Measurements from ENCODE around the gene ITGB3. TPM values are rescaled to one million over a fixed set of nuclear protein-coding genes. Genes with fewer than 3 reads are reported as not detected.
A peak's percentile ranks its signal among the peaks of the same experiment; 100 is the strongest.

Gene ITGB3
- total RNA-seq, 4 donors from 2014 or later = 102 to 260 (median 149) TPM

DNA sequence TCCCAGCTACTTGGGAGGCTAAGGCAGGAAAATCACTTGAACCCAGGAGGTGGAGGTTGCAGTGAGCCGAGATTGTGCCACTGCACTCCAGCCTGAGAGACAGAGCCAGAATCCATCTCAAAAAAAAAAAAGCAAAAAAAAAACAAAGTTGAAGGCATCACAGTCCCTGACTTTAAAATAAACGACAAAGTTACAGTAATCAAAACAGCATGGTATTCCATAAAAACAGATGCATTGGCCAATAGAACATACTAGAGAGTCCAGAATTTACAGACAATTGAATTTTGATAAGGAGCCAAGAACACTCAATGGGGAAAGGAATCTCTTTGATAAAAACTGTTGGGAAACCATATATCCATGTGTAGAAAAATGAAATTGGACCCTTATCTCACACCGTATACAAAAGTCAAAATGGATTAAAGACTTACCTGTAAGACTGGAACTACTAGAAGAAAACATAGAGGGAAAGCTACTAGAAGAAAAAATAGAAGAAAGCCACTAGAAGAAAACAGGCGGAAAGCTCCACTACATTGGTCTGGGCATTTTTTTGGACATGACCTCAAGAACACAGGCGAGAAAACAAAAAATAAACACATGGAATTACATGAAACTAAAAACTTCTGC lies 67.4 kb downstream of the ITGB3 start:
- Histone ChIP-seq H3K4me3 (replicated peaks in 1 of 3) (no peak overlapping the region), H3K27ac (no peak overlapping the region), H3K36me3 (no peaks in the 10 kb centered on the region), H3K4me1 (peaks cover 0 to 6% of the 10 kb centered on the region in 2 donors), H3K9me3 (no peaks in the 10 kb centered on the region), H3K27me3 (no peaks in the 10 kb centered on the region)
- 77 to 85% methylated on average over 5 of the region's 5 CpGs for WGBS, 2 donors
- DNase-seq = no peak
- TF ChIP-seq, protein P1, sequence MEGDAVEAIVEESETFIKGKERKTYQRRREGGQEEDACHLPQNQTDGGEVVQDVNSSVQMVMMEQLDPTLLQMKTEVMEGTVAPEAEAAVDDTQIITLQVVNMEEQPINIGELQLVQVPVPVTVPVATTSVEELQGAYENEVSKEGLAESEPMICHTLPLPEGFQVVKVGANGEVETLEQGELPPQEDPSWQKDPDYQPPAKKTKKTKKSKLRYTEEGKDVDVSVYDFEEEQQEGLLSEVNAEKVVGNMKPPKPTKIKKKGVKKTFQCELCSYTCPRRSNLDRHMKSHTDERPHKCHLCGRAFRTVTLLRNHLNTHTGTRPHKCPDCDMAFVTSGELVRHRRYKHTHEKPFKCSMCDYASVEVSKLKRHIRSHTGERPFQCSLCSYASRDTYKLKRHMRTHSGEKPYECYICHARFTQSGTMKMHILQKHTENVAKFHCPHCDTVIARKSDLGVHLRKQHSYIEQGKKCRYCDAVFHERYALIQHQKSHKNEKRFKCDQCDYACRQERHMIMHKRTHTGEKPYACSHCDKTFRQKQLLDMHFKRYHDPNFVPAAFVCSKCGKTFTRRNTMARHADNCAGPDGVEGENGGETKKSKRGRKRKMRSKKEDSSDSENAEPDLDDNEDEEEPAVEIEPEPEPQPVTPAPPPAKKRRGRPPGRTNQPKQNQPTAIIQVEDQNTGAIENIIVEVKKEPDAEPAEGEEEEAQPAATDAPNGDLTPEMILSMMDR (IDR thresholded peaks at IDR 0.05) = no peak
- TF ChIP-seq POLR2A (IDR thresholded peaks at IDR 0.05) = no peak
- intact Hi-C loops (cut with DNase I) = no loop called here

- Histone ChIP-seq H3K4me3 (replicated peaks in 1 of 3) (peak within 1 kb of the TSS; percentile 22 to 63 (median 59)), H3K9me3 (no peaks in the 10 kb centered on the region), H3K27ac (peak within 1 kb of the TSS; percentile 93 to 98 (median 95)), H3K4me1 (peaks cover 0 to 6% of the 10 kb centered on the region in 2 donors), H3K36me3 (no peaks in the 10 kb centered on the region), H3K27me3 (no peaks in the 10 kb centered on the region)
- peak; percentile 91 to 93 for DNase-seq
- WGBS, 2 donors = 2% methylated on average over 39 to 43 of the region's 72 CpGs
- intact Hi-C loops (cut with DNase I) = no loop called here
- TF ChIP-seq, protein P1 (IDR thresholded peaks at IDR 0.05) = peak in 3 of 6 experiments; percentile 19 to 38 (median 34)
- TF ChIP-seq POLR2A (IDR thresholded peaks at IDR 0.05) = peak; percentile 92 to 99
Measured at GRCh38 chr17:47323382-47324223, 70.0 kb downstream of the ITGB3 start, which contains the start of gene EFCAB13. Gene EFCAB13, plus strand, starts transcription at chr17:47323955. Its CDS starts 4,399 bp downstream, at chr17:47328354.

- no peaks in the 10 kb centered on the region for H3K9me3 ChIP-seq
- H3K27me3 ChIP-seq = no peaks in the 10 kb centered on the region
- intact Hi-C loops (cut with DNase I) = no loop called here
- peak; percentile 61 to 76 for DNase-seq
- peak overlapping the region; percentile 22 to 63 (median 59) for H3K4me3 ChIP-seq (replicated peaks in 1 of 3)
- 11 to 29% methylated on average over 28 of the region's 28 CpGs for WGBS, 2 donors
- TF ChIP-seq POLR2A (IDR thresholded peaks at IDR 0.05) = no peak
- TF ChIP-seq, protein P1 (IDR thresholded peaks at IDR 0.05) = no peak
- peaks cover 0 to 2% of the 10 kb centered on the region in 2 donors for H3K36me3 ChIP-seq
- peak overlapping the region; percentile 93 to 98 (median 95) for H3K27ac ChIP-seq
- peaks cover 0 to 6% of the 10 kb centered on the region in 2 donors for H3K4me1 ChIP-seq
Measured at GRCh38 chr17:47324224-47325020, 70.8 kb downstream of the ITGB3 start.

DNA sequence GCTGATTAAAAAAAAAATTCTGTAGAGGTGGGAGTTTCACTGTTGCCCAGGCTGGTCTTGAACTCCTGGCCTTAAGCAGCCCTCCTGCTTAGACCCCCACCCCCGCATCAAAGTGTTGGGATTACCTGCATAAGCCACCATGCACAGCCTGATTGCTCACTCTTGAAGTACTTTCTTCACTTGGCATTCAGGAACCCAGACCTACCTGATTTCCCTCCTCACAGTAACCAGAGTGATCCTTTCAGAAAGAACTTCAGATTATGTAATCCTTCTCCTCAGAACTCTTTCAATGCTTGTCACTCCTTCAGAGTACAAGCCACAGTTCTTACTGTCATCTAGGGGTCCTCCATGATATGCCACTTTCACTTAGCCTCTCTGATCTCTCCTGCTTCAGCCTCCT lies 71.5 kb downstream of the ITGB3 start:
- WGBS, 2 donors = 82 to 100% methylated on average over 1 of the region's 1 CpG
- Histone ChIP-seq H3K4me1 (peaks cover 0 to 6% of the 10 kb centered on the region in 2 donors), H3K27ac (peak overlapping the region in 1 of 3 donors; percentile 93), H3K9me3 (no peaks in the 10 kb centered on the region), H3K36me3 (peaks cover 0 to 2% of the 10 kb centered on the region in 2 donors), H3K27me3 (no peaks in the 10 kb centered on the region), H3K4me3 (replicated peaks in 1 of 3) (no peak overlapping the region)
- no peak for TF ChIP-seq POLR2A (IDR thresholded peaks at IDR 0.05)
- TF ChIP-seq, protein P1 (IDR thresholded peaks at IDR 0.05) = no peak
- intact Hi-C loops (cut with DNase I) = no loop called here
- peak in 1 of 2 donors; percentile 26 for DNase-seq

Data from thyroid gland (tissue), 4 donors.